Pons (tissue), 1 donor: Measurements from ENCODE around the gene PCDHA9.
"Not testable (repeated sequence)": the region's sequence is repeated elsewhere in the genome, so short reads cannot be mapped to it uniquely, and the experiment has no call there.

Experiments
- DNase-seq: peaks from one replicate; pipeline ENCODE4 v3.0.0-alpha.2; 2016; ENCODE audit warnings: low spot score

The PCDHA9 gene

DNA sequence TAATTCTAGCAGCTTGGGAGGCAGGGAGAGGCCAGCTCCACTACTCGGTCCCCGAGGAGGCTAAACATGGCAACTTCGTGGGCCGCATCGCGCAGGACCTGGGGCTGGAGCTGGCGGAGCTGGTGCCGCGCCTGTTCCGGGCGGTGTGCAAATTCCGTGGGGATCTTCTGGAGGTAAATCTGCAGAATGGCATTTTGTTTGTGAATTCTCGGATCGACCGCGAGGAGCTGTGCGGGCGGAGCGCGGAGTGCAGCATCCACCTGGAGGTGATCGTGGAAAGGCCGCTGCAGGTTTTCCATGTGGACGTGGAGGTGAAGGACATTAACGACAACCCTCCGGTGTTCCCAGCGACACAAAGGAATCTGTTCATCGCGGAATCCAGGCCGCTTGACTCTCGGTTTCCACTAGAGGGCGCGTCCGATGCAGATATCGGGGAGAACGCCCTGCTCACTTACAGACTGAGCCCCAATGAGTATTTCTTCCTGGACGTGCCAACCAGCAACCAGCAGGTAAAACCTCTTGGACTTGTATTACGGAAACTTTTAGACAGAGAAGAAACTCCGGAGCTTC, 13.7 kb upstream of the PCDHA9 start:
- DNase-seq = not testable (repeated sequence)

DNA sequence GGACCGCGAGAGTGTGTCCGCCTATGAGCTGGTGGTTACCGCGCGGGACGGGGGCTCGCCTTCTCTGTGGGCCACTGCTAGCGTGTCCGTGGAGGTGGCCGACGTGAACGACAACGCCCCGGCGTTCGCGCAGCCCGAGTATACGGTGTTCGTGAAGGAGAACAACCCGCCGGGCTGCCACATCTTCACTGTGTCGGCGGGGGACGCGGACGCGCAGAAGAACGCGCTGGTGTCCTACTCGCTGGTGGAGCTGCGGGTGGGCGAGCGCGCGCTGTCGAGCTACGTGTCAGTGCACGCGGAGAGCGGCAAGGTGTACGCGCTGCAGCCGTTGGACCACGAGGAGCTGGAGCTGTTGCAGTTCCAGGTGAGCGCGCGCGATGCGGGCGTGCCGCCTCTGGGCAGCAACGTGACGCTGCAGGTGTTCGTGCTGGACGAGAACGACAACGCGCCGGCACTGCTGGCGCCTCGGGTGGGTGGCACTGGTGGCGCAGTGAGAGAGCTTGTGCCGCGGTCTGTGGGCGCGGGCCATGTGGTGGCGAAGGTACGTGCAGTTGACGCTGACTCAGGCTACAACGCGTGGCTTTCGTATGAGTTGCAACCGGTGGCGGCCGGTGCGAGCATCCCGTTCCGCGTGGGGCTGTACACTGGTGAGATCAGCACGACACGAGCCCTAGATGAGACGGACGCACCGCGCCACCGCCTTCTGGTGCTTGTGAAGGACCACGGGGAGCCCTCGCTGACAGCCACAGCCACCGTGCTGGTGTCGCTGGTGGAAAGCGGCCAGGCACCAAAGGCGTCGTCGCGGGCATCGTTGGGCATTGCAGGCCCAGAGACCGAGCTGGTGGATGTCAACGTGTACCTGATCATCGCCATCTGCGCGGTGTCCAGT, 12.3 kb upstream of the PCDHA9 start:
- no peak for DNase-seq

DNA sequence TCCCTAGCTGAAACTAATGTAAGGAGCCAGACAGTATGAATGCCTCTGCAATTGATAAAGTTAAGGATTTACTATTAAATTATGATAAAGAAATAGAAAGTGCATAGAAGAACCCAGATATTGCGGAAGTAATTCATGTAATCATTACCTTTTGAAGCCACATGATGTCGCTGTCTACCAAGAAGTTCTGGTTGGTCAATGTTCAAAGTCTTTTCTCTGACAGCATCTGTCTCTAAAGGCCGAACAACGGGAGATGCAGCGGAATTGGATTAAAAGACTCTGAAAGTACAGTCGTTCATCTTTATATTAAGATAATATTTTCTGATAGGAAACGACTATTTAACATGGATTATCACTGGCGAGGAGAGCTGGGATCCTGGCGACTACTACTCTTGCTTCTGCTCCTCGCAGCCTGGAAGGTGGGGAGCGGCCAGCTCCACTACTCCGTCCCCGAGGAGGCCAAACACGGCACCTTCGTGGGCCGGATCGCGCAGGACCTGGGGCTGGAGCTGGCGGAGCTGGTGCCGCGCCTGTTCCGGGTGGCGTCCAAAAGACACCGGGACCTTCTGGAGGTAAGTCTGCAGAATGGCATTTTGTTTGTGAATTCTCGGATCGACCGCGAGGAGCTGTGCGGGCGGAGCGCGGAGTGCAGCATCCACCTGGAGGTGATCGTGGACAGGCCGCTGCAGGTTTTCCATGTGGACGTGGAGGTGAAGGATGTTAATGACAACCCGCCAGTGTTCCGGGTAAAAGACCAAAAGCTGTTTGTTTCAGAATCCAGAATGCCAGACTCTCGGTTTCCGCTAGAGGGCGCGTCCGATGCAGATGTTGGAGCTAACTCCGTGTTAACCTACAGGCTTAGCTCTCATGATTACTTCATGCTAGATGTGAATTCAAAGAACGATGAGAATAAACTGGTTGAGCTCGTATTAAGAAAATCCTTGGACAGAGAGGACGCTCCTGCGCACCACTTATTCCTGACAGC, 6.9 kb upstream of the PCDHA9 start, which contains the start of gene PCDHA8:
Gene PCDHA8 (plus strand): TSS at position 210 of the 985 bp plus-strand sequence. CDS start 135 bp downstream, at position 345.
- peak; percentile 71 for DNase-seq

DNA sequence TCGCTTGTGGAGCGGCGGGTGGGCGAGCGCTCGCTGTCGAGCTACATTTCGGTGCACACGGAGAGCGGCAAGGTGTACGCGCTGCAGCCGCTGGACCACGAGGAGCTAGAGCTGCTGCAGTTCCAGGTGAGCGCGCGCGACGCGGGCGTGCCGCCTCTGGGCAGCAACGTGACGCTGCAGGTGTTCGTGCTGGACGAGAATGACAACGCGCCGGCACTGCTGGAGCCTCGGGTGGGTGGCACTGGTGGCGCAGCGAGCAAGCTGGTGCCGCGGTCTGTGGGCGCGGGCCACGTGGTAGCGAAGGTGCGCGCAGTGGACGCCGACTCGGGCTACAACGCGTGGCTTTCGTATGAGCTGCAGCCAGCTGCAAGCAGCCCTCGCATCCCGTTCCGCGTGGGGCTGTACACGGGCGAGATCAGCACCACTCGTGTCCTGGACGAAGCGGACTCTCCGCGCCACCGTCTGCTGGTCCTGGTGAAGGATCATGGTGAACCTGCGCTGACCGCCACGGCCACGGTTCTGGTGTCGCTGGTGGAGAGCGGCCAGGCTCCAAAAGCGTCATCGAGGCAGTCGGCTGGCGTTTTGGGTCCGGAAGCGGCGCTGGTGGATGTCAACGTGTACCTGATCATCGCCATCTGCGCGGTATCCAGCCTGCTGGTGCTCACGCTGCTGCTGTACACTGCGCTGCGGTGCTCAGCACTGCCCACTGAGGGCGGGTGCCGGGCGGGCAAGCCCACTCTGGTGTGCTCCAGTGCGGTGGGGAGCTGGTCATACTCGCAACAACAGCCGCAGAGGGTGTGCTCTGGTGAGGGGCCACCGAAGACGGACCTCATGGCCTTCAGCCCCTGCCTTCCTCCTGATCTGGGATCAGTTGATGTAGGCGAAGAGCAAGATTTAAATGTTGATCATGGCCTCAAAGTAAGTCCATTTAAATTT, 5.1 kb upstream of the PCDHA9 start:
- no peak for DNase-seq

DNA sequence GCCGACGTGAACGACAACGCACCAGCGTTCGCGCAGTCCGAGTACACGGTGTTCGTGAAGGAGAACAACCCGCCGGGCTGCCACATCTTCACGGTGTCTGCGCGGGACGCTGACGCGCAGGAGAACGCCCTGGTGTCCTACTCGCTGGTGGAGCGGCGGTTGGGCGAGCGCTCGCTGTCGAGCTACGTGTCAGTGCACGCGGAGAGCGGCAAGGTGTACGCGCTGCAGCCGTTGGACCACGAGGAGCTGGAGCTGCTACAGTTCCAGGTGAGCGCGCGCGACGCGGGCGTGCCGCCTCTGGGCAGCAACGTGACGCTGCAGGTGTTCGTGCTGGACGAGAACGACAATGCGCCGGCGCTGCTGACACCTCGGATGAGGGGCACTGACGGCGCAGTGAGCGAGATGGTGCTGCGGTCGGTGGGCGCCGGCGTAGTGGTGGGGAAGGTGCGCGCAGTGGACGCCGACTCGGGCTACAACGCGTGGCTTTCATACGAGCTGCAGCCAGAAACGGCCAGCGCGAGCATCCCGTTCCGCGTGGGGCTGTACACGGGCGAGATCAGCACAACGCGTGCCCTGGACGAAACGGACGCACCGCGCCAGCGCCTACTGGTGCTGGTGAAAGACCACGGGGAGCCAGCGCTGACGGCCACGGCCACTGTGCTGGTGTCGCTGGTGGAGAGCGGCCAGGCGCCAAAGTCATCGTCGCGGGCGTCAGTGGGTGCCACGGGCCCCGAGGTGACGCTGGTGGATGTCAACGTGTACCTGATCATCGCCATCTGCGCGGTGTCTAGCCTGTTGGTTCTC, 1.9 kb downstream of the PCDHA9 start:
- not testable (repeated sequence) for DNase-seq

DNA sequence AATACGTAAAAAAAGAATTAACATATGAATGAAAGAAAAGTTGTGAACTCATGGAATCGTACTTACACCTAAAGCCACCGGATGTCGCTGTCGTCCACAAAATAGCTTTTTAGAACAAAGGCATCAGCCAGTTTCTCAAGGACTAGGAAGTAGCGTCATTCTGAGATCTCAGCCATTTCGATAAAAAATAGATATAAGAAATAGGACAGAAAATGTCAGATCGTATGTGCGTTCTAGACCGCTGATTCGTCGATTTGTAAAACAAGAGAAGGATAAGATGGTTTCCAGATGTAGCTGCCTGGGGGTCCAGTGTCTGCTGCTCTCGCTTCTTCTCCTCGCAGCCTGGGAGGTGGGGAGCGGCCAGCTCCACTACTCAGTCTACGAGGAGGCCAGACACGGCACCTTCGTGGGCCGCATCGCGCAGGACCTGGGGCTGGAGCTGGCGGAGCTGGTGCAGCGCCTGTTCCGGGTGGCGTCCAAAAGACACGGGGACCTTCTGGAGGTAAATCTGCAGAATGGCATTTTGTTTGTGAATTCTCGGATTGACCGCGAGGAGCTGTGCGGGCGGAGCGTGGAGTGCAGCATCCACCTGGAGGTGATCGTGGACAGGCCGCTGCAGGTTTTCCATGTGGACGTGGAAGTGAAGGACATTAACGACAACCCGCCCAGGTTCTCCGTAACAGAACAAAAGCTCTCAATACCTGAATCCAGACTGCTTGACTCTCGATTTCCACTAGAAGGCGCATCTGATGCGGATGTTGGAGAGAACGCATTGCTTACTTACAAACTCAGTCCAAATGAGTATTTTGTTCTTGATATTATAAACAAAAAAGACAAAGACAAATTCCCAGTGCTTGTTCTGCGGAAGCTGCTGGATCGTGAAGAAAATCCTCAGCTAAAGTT, 7.8 kb downstream of the PCDHA9 start, which contains the start of gene PCDHA10:
Gene PCDHA10 (plus strand): TSS at position 126 of the 903 bp plus-strand sequence. CDS start 152 bp downstream, at position 278.
- peak; percentile 85 for DNase-seq

DNA sequence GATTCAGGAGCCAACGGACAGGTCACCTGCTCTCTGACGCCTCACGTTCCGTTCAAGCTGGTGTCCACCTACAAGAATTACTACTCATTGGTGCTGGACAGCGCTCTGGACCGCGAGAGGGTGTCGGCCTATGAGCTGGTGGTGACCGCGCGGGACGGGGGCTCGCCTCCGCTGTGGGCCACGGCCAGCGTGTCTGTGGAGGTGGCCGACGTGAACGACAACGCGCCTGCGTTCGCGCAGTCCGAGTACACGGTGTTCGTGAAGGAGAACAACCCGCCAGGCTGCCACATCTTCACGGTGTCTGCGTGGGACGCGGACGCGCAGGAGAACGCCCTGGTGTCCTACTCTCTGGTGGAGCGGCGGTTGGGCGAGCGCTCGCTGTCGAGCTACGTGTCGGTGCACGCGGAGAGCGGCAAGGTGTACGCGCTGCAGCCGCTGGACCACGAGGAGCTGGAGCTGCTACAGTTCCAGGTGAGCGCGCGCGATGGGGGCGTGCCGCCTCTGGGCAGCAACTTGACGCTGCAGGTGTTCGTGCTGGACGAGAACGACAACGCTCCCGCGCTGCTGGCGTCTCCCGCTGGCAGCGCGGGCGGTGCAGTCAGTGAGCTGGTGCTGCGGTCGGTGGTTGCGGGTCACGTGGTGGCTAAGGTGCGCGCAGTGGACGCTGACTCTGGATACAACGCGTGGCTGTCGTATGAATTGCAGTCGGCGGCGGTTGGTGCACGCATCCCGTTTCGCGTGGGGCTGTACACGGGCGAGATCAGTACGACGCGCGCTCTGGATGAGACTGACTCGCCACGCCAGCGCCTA, 9.2 kb downstream of the PCDHA9 start:
- DNase-seq = no peak

DNA sequence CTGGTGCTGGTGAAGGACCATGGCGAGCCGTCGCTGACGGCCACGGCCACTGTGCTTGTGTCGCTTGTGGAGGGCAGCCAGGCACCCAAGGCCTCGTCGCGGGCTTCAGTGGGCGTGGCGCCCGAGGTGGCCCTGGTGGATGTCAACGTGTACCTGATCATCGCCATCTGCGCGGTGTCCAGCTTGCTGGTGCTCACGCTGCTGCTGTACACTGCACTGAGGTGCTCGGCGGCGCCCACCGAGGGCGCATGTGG, 9.7 kb downstream of the PCDHA9 start:
- no peak for DNase-seq

DNA sequence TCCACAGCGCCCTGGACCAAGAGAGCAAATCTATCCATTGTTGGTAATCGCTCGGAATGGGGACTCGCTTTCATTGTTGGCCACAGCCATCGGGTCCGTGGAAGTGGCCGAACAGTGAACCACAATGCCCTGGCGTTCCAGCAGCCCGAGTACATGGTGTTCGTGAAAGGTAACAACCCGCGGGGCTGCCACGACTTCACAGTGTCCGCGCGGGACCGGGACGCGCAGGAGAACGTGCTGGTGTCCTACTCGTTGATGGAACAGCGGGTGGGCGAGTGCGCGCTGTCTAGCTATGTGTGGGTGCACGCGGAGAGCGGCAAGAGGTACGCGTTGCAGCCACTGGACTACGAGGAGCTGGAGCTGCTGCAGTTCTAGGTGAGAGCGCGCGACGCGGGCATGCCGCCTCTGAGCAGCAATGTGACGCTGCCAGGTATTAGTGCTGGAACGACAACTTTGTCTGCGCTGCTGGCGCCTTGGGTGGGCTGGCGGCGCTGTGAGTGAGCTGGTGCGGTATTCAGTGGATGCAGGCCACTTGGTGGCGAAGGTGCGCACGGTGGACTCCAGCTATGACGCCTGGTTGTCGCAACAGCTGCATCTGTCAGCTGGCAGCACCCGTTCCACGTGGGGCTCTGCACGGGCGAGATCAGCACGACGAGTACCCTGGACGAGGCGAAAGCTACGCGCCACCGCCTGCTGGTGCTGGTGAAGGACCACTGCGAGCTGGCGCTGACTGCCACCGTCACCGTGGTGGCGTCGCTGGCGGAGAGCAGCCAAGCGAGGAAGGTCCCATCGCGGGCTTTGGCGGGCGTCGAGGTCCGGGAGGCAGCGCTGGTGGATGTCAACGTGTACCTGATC, 14.5 kb downstream of the PCDHA9 start:
- DNase-seq = no peak

DNA sequence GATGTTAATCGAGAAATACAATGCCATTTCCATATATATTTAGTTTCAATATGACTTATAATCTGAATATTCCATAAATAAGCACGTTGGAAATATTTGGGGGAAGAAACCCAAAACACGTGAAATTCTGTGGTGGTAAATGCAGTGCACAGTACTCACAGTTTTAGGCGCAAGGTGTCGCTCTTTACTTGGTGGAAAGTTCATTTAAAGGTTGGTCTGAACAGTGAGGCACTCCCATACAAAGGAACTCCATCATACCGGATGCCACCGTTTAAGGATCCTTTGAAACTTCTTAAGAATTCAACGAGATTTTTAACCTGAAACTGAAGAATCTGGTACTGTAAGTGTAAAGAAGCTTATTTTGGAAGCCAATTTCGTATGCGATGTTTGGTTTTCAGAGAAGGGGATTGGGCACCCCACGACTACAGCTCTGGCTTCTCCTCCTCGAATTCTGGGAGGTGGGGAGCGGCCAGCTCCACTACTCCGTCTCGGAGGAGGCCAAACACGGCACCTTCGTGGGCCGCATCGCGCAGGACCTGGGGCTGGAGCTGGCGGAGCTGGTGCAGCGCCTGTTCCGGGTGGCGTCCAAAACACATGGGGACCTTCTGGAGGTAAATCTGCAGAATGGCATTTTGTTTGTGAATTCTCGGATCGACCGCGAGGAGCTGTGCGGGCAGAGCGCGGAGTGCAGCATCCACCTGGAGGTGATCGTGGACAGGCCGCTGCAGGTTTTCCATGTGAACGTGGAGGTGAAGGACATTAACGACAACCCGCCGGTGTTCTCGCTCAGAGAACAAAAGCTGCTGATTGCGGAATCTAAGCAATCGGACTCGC, 20.8 kb downstream of the PCDHA9 start, which contains the start of gene PCDHA11:
Gene PCDHA11 (plus strand): TSS at position 237 of the 834 bp plus-strand sequence. CDS start 147 bp downstream, at position 384.
- DNase-seq = peak; percentile 45

DNA sequence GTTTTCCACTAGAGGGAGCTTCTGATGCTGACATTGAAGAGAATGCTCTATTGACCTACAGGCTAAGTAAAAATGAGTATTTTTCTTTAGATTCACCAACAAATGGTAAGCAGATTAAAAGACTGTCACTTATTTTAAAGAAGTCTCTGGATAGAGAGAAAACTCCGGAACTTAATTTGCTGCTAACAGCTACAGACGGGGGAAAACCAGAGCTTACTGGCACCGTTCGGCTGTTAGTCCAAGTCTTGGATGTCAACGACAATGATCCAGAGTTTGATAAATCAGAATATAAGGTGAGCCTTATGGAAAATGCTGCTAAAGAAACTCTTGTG, 21.3 kb downstream of the PCDHA9 start:
- peak; percentile 42 for DNase-seq

DNA sequence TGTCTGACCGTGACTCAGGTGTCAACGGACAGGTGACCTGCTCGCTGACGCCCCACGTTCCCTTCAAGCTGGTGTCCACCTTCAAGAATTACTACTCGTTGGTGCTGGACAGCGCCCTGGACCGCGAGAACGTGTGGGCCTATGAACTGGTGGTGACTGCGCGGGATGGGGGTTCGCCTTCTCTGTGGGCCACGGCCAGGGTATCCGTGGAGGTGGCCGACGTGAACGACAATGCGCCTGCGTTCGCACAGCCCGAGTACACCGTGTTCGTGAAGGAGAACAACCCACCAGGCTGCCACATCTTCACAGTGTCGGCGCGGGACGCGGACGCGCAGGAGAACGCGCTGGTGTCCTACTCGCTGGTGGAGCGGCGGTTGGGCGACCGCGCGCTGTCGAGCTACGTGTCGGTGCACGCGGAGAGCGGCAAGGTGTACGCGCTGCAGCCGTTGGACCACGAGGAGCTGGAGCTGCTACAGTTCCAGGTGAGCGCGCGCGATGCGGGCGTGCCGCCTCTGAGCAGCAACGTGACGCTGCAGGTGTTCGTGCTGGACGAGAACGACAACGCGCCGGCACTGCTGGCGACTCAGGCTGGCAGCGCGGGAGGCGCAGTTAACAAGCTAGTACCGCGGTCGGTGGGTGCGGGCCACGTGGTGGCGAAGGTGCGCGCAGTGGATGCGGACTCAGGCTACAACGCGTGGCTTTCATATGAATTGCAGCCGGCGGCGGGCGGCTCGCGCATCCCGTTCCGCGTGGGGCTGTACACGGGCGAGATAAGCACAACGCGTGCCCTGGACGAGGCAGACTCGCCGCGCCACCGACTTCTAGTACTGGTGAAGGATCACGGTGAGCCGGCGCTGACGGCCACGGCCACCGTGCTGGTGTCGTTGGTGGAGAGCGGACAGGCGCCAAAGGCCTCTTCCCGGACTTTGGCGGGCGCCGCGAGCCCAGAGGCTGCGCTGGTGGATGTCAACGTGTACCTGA, 22.3 kb downstream of the PCDHA9 start:
- no peak for DNase-seq

DNA sequence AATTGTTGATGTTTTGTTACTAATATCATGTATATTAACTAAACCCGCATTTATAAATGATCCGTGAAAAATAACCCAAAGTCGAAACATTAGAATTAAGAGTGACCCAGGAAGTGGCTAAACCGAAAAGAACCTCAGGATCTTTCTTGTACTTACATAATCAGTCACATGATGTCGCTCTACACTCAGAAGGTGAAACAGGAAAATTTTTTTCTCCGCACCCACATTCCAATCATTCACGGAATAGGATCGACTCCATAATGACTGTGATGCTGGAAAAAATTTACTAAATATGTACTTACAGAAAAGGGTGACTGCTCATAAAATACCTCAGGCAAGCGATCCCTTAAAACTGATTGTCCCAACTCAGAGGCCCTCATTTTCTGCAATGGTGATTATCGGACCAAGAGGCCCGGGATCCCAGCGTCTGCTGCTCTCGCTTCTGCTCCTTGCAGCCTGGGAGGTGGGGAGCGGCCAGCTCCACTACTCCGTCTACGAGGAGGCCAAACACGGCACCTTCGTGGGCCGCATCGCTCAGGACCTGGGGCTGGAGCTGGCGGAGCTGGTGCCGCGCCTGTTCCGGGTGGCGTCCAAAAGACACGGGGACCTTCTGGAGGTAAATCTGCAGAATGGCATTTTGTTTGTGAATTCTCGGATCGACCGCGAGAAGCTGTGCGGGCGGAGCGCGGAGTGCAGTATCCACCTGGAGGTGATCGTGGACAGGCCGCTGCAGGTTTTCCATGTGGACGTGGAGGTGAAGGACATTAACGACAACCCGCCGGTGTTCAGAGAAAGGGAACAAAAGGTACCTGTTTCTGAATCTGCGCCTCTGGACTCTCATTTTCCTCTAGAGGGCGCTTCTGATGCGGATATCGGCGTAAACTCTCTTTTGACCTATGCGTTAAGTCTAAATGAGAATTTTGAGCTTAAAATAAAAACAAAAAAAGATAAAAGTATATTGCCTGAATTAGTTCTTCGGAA, 27.2 kb downstream of the PCDHA9 start, which contains the start of gene PCDHA12:
Gene PCDHA12 (plus strand): TSS at position 224 of the 981 bp plus-strand sequence. CDS start 165 bp downstream, at position 389.
- DNase-seq = peak; percentile 9
